ENCODE data around the gene EEF1AKMT4.
A peak's percentile ranks its signal among the peaks of the same experiment; 100 is the strongest.

- TF ChIP-seq, protein P1, sequence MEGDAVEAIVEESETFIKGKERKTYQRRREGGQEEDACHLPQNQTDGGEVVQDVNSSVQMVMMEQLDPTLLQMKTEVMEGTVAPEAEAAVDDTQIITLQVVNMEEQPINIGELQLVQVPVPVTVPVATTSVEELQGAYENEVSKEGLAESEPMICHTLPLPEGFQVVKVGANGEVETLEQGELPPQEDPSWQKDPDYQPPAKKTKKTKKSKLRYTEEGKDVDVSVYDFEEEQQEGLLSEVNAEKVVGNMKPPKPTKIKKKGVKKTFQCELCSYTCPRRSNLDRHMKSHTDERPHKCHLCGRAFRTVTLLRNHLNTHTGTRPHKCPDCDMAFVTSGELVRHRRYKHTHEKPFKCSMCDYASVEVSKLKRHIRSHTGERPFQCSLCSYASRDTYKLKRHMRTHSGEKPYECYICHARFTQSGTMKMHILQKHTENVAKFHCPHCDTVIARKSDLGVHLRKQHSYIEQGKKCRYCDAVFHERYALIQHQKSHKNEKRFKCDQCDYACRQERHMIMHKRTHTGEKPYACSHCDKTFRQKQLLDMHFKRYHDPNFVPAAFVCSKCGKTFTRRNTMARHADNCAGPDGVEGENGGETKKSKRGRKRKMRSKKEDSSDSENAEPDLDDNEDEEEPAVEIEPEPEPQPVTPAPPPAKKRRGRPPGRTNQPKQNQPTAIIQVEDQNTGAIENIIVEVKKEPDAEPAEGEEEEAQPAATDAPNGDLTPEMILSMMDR (conservative IDR thresholded peaks at IDR 0.05; ENCODE audit: low read depth, low read length) = peak; percentile 60
- TF ChIP-seq POLR2A (IDR thresholded peaks at IDR 0.05; ENCODE audit: low read depth, low read length) (no peak), BHLHE40 (IDR thresholded peaks at IDR 0.05; ENCODE audit: low read depth, low read length) (no peak), MXI1 (IDR thresholded peaks at IDR 0.05; ENCODE audit: borderline replicate concordance, low read depth, low read length) (no peak), FOS (IDR thresholded peaks at IDR 0.05; ENCODE audit: low read depth, low read length) (no peak), CEBPB (IDR thresholded peaks at IDR 0.05; ENCODE audit: low read depth, low read length) (no peak), RCOR1 (IDR thresholded peaks at IDR 0.05; ENCODE audit: insufficient replicate concordance, low read length) (no peak), CHD1 (IDR thresholded peaks at IDR 0.05; ENCODE audit: low read depth, low read length) (no peak), RFX5 (IDR thresholded peaks at IDR 0.05; ENCODE audit: low read depth, low read length) (no peak)
- TF ChIP-seq, protein P2, sequence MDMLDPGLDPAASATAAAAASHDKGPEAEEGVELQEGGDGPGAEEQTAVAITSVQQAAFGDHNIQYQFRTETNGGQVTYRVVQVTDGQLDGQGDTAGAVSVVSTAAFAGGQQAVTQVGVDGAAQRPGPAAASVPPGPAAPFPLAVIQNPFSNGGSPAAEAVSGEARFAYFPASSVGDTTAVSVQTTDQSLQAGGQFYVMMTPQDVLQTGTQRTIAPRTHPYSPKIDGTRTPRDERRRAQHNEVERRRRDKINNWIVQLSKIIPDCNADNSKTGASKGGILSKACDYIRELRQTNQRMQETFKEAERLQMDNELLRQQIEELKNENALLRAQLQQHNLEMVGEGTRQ (IDR thresholded peaks at IDR 0.05; ENCODE audit: low read depth, low read length) = no peak
Measured at GRCh38 chr3:184227481-184227935, 22.0 kb upstream of the EEF1AKMT4 start.

All from IMR-90 (cell line).